HepG2 (cell line): ENCODE results near the gene KLF13. TPM values are rescaled to one million over a fixed set of nuclear protein-coding genes. Genes with fewer than 3 reads are reported as not detected.

Experiments used
- DMTF1 ChIP-seq: sonication (generic); formaldehyde crosslinking; IDR thresholded peaks from 2 replicates; pipeline ENCODE4 v1.4.0; 2020; ENCODE audit warnings: mild to moderate bottlenecking, missing genetic modification reagents
- LCORL ChIP-seq, 2 experiments: fragments of 450-650 bp in 1 of 2; sonication (generic) in 1 of 2; formaldehyde crosslinking in 1 of 2; IDR thresholded peaks; 2 replicates each; pipeline versions ENCODE4 v1.5.0 to v1.6.1; 2017 to 2020; ENCODE audit warnings: antibody characterized with exemption in 1 of 2, missing genetic modification reagents in 1 of 2
- NFE2L2 ChIP-seq: fragments of 150-350 bp; IDR thresholded peaks from 2 replicates; pipeline ENCODE4 v1.6.1; 2014; ENCODE audit warnings: low read length
- NR3C1 ChIP-seq: sonication (generic); formaldehyde crosslinking; IDR thresholded peaks from 2 replicates; pipeline ENCODE4 v1.4.0; 2020; ENCODE audit warnings: missing genetic modification reagents
- POGK ChIP-seq: sonication (generic); formaldehyde crosslinking; conservative IDR thresholded peaks from 2 replicates; pipeline ENCODE4 v1.8.0; 2022; ENCODE audit warnings: mild to moderate bottlenecking, moderate library complexity, missing genetic modification reagents
- ZBTB7A ChIP-seq: sonication (generic); formaldehyde crosslinking; IDR thresholded peaks from 2 replicates; pipeline ENCODE4 v1.8.0; 2022; ENCODE audit warnings: mild to moderate bottlenecking, missing genetic modification reagents
- ZFX ChIP-seq: sonication (generic); formaldehyde crosslinking; IDR thresholded peaks from 2 replicates; pipeline ENCODE4 v1.4.0; 2020; ENCODE audit warnings: mild to moderate bottlenecking, low read depth, missing genetic modification reagents, moderate library complexity
- ZNF256 ChIP-seq: sonication (generic); formaldehyde crosslinking; conservative IDR thresholded peaks from 2 replicates; pipeline ENCODE4 v1.4.0; 2020; ENCODE audit warnings: missing genetic modification reagents
- ZNF280D ChIP-seq: sonication (generic); formaldehyde crosslinking; IDR thresholded peaks from 2 replicates; pipeline ENCODE4 v1.5.1; 2020; ENCODE audit warnings: mild to moderate bottlenecking, missing genetic modification reagents
- ZNF292 ChIP-seq: sonication (generic); formaldehyde crosslinking; IDR thresholded peaks from 2 replicates; pipeline ENCODE4 v1.8.1; 2022; ENCODE audit warnings: mild to moderate bottlenecking, low read depth, missing genetic modification reagents, borderline replicate concordance
- ZNF318 ChIP-seq: sonication (generic); formaldehyde crosslinking; IDR thresholded peaks from 2 replicates; pipeline ENCODE4 v1.4.0; 2020; ENCODE audit warnings: mild to moderate bottlenecking, missing genetic modification reagents
- ZNF484 ChIP-seq: sonication (generic); formaldehyde crosslinking; IDR thresholded peaks from 2 replicates; pipeline ENCODE4 v1.5.1; 2020; ENCODE audit warnings: mild to moderate bottlenecking, low read depth, missing genetic modification reagents, borderline replicate concordance
- polyA plus RNA-seq, 8 experiments: library from polyadenylated mRNA; depleted of rRNA in 3 of 8; stranded (reverse) in 7 of 8; unstranded in 1 of 8; fragments of >200 nt; fragmentation: Illumina TruSeq in 4 of 8; extraction: Trizol in 4 of 8; gene quantifications; 2 replicates each; pipeline versions ENCODE4 v1.2.1 to v1.2.3, GENCODE V29; 2011 to 2016; ENCODE audit warnings: low read depth in 4 of 8, missing spikeins in 1 of 8, mixed read lengths in 1 of 8; ENCODE audit not compliant: insufficient read depth in 1 of 8
- total RNA-seq, 5 experiments: library from RNA; depleted of rRNA; stranded (reverse); fragments of >200 nt; fragmentation: Illumina TruSeq; extraction: Trizol; gene quantifications; 2 replicates each; pipeline ENCODE4 v1.2.3, GENCODE V29; 2016; ENCODE audit warnings: low read depth in 1 of 5

Gene KLF13
- total and polyA plus RNA-seq, 2 of the 13 experiments (the other 11 are each of a cell fraction or from before 2014, with no cell fraction given) = 16.8 to 25.1 TPM

- no peak for TF ChIP-seq ZNF256 (CRISPR knock-in tag)
- TF ChIP-seq ZBTB7A (CRISPR knock-in tag) = no peak
- TF ChIP-seq DMTF1 (CRISPR knock-in tag) = no peak
- TF ChIP-seq ZNF318 (CRISPR knock-in tag) = no peak
- no peak for TF ChIP-seq LCORL (IDR thresholded peaks at IDR 0.05)
- TF ChIP-seq LCORL (CRISPR knock-in tag; IDR thresholded peaks at IDR 0.05) = no peak
- no peak for TF ChIP-seq NR3C1 (CRISPR knock-in tag)
- no peak for TF ChIP-seq ZNF280D (CRISPR knock-in tag)
- TF ChIP-seq NFE2L2 = no peak
- no peak for TF ChIP-seq ZNF484 (CRISPR knock-in tag)
- TF ChIP-seq ZNF292 = no peak
- peak; percentile 3 for TF ChIP-seq ZFX (CRISPR knock-in tag)
- 0 out of 2 replicates have a peak, but pooled peaks have one; percentile 17 for TF ChIP-seq POGK (CRISPR knock-in tag)
Measured at GRCh38 chr15:31327669-31328427, 1.2 kb downstream of the KLF13 start (continued).
